Tibial nerve (tissue), 3 donors: ENCODE measurements around the gene PJVK.

Experiments used
- POLR2A ChIP-seq, 2 donors: fragments of 450-650 bp; IDR thresholded peaks; one replicate each; pipeline ENCODE4 v1.6.1; 2017; ENCODE audit warnings: antibody characterized with exemption in 2 of 2, mild to moderate bottlenecking in 2 of 2, moderate library complexity in 2 of 2
- TF ChIP-seq, protein P1 (sequence below), 5 experiments: fragments of 200-600 bp in 3 of 5; fragments of 450-650 bp in 2 of 5; sonication (generic) in 3 of 5; IDR thresholded peaks; one replicate each; pipeline ENCODE4 v1.5.1; 2016 to 2019; ENCODE audit warnings: antibody characterized with exemption in 5 of 5, mild to moderate bottlenecking in 3 of 5, moderate library complexity in 2 of 5

DNA sequence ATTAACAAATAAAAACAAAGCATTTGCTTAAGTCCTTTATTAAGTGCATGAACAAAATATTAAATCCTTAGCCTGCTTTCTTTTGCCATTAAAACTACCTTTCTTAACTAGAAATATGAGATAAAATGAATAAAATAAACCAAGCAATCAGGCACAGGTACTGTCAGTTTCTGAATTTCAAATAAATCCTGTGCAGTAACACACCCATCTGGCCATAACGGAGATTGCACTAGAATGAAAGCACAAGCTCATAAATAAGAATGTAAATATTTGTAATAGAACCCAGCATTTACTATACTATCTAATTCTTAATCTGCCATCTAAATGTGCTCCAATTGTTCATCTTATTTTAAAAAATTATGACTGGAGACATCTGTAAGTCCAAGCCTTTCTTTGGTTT lies 32.1 kb upstream of the PJVK start:
- no peak for TF ChIP-seq POLR2A (IDR thresholded peaks at IDR 0.05)
- TF ChIP-seq, protein P1, sequence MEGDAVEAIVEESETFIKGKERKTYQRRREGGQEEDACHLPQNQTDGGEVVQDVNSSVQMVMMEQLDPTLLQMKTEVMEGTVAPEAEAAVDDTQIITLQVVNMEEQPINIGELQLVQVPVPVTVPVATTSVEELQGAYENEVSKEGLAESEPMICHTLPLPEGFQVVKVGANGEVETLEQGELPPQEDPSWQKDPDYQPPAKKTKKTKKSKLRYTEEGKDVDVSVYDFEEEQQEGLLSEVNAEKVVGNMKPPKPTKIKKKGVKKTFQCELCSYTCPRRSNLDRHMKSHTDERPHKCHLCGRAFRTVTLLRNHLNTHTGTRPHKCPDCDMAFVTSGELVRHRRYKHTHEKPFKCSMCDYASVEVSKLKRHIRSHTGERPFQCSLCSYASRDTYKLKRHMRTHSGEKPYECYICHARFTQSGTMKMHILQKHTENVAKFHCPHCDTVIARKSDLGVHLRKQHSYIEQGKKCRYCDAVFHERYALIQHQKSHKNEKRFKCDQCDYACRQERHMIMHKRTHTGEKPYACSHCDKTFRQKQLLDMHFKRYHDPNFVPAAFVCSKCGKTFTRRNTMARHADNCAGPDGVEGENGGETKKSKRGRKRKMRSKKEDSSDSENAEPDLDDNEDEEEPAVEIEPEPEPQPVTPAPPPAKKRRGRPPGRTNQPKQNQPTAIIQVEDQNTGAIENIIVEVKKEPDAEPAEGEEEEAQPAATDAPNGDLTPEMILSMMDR (IDR thresholded peaks at IDR 0.05): no peak
